HG03196 (cell line): ENCODE data around the gene CCDC186.

Source experiments
- ATAC-seq: cut with Tn5 transposase; IDR thresholded peaks from one replicate; pipeline ENCODE4 v1.9.1; 2021; ENCODE audit not compliant: unreplicated experiment

CCDC186 gene

DNA sequence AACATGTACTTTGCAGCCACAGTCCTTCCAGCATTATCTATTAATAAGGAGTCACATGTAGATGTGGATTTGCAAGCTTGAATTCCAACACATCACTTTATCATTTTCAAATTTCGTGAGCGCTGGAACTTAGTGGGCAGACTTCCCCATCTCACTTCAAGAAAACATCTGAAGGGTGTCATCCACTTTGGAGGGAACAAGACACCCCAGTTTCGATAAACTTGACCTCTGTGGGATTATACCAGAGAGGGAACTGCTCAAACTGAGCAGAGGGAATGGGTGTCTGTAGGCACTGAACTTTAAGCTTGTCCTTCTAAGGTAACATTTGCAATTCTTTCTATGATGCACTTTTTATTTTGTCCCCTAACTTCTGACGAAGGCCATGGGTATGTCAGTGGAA, 102.8 kb downstream of the CCDC186 start:
- ATAC-seq, result no peak
